ENCODE measurements around the gene NUBPL.
"Not testable (repeated sequence)": the region's sequence is repeated elsewhere in the genome, so short reads cannot be mapped to it uniquely, and the experiment has no call there.

The NUBPL gene

DNA sequence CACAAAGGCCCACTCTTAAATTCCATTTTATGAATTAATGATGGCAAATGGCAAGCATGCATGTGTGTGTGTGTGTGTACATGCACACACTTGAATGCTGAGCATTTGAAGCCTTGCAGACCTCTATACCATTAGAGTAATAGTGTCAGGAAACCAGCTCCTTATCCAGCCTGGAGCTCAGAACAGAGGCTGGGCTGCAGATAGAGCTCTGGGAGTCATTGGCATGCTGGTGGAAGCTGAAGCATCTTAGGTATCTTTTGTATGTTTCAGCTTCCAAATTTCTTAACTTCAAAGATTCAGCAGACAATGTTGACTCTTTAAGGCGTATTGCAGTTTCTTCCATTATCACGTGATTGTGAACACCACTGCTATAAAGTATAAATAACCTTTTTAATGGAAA is 323.0 kb downstream of the NUBPL start:
- no peak for DNase-seq (ENCODE audit: extremely low spot score)
- POLR2A ChIA-PET: no interaction called here
- TF ChIP-seq, protein P1, sequence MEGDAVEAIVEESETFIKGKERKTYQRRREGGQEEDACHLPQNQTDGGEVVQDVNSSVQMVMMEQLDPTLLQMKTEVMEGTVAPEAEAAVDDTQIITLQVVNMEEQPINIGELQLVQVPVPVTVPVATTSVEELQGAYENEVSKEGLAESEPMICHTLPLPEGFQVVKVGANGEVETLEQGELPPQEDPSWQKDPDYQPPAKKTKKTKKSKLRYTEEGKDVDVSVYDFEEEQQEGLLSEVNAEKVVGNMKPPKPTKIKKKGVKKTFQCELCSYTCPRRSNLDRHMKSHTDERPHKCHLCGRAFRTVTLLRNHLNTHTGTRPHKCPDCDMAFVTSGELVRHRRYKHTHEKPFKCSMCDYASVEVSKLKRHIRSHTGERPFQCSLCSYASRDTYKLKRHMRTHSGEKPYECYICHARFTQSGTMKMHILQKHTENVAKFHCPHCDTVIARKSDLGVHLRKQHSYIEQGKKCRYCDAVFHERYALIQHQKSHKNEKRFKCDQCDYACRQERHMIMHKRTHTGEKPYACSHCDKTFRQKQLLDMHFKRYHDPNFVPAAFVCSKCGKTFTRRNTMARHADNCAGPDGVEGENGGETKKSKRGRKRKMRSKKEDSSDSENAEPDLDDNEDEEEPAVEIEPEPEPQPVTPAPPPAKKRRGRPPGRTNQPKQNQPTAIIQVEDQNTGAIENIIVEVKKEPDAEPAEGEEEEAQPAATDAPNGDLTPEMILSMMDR (IDR thresholded peaks at IDR 0.05; ENCODE audit: control extremely low read depth, extremely low read depth, low read depth, missing control alignments): no peak
- CTCF ChIA-PET: no interaction called here

DNA sequence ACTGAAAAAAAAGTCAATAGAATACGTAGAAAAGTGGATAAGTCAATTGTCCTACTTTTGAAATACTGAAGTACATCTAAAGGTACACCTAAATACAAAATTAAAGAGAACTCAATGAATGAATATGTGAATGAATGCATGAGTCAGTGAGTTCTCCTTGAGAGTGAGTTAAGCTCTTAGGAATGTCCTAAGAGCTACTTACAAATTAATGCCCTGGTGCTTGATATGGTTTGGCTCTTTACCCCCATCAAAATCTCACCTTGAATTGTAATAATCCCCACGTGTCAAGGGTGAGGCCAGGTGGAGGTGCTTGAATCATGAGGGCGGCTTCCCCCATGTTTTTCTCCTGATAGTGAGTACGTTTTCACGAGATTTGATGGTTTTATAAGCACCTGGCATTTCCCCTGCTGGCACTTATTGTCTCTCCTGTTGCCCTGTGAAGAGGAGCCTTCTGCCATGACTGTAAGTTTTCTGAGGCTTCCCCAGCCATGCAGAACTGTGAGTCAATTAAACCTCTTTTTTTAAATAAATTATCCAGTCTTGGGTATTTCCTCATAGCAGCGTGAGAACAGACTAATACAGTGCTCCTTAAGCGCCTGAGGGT is 323.7 kb downstream of the NUBPL start:
- ChIA-PET CTCF (no interaction called here), POLR2A (no interaction called here)
- no peak for DNase-seq (ENCODE audit: extremely low spot score)
- TF ChIP-seq, protein P1 (IDR thresholded peaks at IDR 0.05; ENCODE audit: control extremely low read depth, extremely low read depth, low read depth, missing control alignments): no peak

DNA sequence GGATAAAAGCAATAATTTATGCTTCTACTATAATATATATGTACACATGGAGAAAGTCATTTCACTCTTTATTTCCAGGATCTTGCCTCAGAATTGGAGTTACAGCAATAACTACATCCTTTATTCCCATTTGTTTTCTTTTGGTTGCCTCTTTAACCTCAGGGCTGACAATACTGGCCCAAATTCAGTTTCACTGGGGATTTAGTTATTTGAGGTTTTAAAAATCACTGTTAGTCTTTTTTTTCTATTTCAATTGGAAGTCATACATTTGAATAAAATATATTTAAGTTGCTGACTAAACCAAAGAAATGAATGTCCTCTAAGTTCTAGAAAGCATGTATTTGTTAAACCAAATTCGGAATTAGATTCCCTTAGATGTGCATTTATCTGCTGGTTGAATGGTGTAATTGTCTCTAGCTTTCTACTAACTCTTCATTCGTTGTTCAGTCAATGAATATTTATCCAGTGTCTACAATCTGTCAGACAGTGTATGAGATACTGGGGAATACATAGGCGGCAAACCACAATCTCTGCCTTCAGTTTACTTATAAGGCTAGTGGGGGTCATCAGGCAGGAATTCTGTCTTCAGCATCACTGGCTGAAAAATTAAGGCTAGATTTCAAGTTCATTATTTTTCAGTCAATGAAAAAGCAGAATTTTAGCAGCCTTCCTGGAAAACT is 325.1 kb downstream of the NUBPL start:
- CTCF ChIA-PET: interaction anchor here (1.3 kb wide), 1 partner anchor 11 kb away, joined by 3 read pairs; no protein-coding TSS in a partner anchor
- POLR2A ChIA-PET: no interaction called here
- DNase-seq (ENCODE audit: extremely low spot score): no peak
- TF ChIP-seq, protein P1 (IDR thresholded peaks at IDR 0.05; ENCODE audit: control extremely low read depth, extremely low read depth, low read depth, missing control alignments): no peak

DNA sequence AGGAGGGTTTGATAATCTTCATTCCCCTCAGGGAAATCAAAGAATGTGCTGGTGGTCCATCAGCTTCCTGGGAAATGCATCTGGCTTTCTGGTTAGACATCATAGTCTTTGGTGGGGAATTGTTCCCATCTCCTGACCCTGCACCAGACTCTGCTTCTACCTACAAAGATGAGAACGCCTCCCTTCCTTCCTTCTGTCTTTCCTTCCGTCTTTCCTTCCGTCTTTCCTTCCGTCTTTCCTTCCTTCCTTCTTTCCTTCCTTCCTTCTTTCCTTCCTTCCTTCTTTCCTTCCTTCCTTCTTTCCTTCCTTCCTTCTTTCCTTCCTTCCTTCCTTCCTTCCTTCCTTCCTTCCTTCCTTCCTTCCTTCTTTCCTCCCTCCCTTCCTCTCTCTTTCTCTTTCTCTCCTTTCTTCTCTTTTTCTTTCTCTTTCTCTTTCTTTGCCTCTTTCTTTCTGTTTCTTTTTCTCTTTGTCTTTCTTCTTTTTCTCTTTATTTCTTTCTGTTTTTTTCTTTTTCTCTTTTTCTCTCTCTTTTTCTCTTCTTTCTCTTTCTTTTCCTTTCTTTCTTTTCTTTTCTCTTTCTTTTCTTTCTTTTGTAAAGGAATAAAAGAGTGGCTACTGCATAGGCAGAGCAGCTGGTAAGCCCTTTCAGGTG is 326.9 kb downstream of the NUBPL start:
- CTCF ChIA-PET: interaction anchor here (1.3 kb wide), 1 partner anchor 13 kb away, joined by 3 read pairs; no protein-coding TSS in a partner anchor
- no peak for DNase-seq (ENCODE audit: extremely low spot score)
- TF ChIP-seq, protein P1 (IDR thresholded peaks at IDR 0.05; ENCODE audit: control extremely low read depth, extremely low read depth, low read depth, missing control alignments): no peak
- POLR2A ChIA-PET: no interaction called here

DNA sequence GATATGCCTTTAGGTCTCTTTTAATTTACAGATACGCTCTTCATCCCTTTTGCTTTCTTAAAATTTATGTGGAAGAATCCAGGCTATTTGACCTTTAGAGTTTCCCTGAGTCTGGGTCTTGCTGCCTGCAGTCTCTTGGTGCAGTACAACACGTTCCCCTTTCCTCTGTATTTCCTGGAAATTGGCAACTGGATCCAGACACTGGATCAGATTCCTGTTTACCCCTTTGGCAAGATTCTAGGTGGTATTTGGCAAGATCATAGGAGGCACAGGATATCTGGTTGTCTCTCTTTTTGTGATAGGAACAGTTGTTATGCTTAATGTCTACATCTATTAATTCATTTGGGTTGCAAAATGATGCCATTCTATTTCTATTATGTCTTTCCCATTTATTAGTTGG is 328.1 kb downstream of the NUBPL start:
- CTCF ChIA-PET: no interaction called here
- DNase-seq (ENCODE audit: extremely low spot score): no peak
- TF ChIP-seq, protein P1 (IDR thresholded peaks at IDR 0.05; ENCODE audit: control extremely low read depth, extremely low read depth, low read depth, missing control alignments): no peak
- POLR2A ChIA-PET: no interaction called here

DNA sequence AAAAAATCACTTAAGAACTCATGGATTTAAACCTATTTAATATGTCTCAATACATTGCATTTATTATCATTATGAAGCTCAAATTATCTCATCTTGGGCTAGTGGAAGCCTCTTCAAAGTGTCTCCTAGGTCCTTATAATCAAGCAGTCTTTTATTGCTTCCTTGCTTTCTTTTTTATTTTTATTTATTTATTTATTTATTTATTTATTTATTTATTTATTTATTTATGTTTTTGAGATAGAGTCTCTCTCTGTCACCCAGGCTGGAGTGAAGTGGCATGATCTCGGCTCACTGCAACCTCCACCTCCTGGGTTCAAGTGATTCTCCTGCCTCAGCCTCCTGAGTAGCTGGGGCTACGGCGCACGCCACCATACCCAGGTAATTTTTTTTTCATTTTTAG is 329.0 kb downstream of the NUBPL start:
- CTCF ChIA-PET; DNase-seq (ENCODE audit: extremely low spot score); POLR2A ChIA-PET: not testable (repeated sequence)

DNA sequence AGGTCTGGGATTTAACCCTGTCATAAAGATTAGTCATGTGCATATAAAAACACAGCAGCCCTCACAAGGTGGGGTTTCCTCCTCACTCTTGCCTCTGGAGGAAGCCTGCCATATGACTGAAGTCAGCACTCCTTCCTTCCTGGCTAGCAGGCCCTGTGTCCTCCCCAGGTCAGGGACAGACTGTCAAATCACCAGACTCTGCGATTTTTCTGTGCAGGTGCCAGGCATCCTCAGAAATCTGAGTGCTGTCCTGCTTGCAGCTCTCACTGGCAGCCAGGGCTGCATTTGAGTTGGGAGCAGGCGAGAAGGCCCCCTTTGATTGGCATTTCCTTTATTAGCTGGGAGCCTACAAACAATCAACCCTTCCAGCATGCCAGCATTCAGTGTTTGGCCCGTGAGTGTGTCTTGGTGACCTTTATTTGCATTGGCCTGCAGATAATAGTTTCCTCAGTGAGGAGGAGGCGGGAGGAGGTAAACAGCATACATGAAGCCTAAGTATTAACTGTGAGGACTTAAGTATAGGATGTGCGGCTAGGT is 332.1 kb downstream of the NUBPL start:
- no peak for DNase-seq (ENCODE audit: extremely low spot score)
- POLR2A ChIA-PET: no interaction called here

More for the DNA sequence above, 332.1 kb downstream of the NUBPL start:
- TF ChIP-seq, protein P1 (IDR thresholded peaks at IDR 0.05; ENCODE audit: control extremely low read depth, extremely low read depth, low read depth, missing control alignments): no peak
- CTCF ChIA-PET: no interaction called here

All from GM10248 (cell line).